Adrenal gland (tissue), 12 donors: Measurements from ENCODE around the gene VEGFA. TPM values are rescaled to one million over a fixed set of nuclear protein-coding genes. Genes with fewer than 3 reads are reported as not detected.

Experiments
- DNase-seq, 7 donors: peaks; one replicate each; pipeline ENCODE4 v3.0.0-alpha.2; 2019 to 2020
- H3K27ac ChIP-seq, 5 donors: fragments of 200-600 bp; sonication (generic) in 4 of 5; 1 replicate in 3 of 5; 2 replicates in 2 of 5; pipeline versions ENCODE4 v1.5.1 to v1.8.0; 2016 to 2020; ENCODE audit warnings: mild to moderate bottlenecking in 1 of 5
- H3K27me3 ChIP-seq: fragments of 200-600 bp; 2 replicates; pipeline ENCODE4 v1.8.0; 2021
- H3K36me3 ChIP-seq, 2 donors: fragments of 200-600 bp; replicated peaks in 1 of 2; 1 replicate in 1 of 2; 2 replicates in 1 of 2; pipeline versions ENCODE4 v1.5.1 to v1.8.0; 2018 to 2022
- H3K4me1 ChIP-seq, 2 donors: fragments of 200-600 bp; replicated peaks in 1 of 2; 1 replicate in 1 of 2; 2 replicates in 1 of 2; pipeline versions ENCODE4 v1.5.1 to v1.8.0; 2018 to 2021
- H3K4me3 ChIP-seq, 4 donors: fragments of 200-600 bp; sonication (generic) in 3 of 4; one replicate each; pipeline ENCODE4 v1.5.1; 2016 to 2018
- H3K9me3 ChIP-seq, 3 donors: fragments of 200-600 bp; sonication (generic) in 1 of 3; replicated peaks in 1 of 3; 1 replicate in 2 of 3; 2 replicates in 1 of 3; pipeline versions ENCODE4 v1.5.1 to v1.8.0; 2016 to 2021
- CTCF ChIP-seq, 6 experiments: fragments of 450-650 bp in 4 of 6; fragments of 200-600 bp in 2 of 6; sonication (generic) in 1 of 6; IDR thresholded peaks; 1 replicate in 5 of 6; 2 replicates in 1 of 6; pipeline versions ENCODE4 v1.5.1 to v1.8.0; 2016 to 2021; ENCODE audit warnings: antibody characterized with exemption in 6 of 6, mild to moderate bottlenecking in 2 of 6, moderate library complexity in 1 of 6
- POLR2A ChIP-seq, 2 donors: fragments of 450-650 bp; IDR thresholded peaks; one replicate each; pipeline ENCODE4 v1.6.1; 2017; ENCODE audit warnings: antibody characterized with exemption in 2 of 2, mild to moderate bottlenecking in 2 of 2, moderate library complexity in 1 of 2
- WGBS, 4 donors: extraction: QIAGEN DNeasy Blood & Tissue Kit in 2 of 4; methylation state at CpG; one replicate each; pipeline versions ENCODE4 v1.1.5 to v1.1.7; 2013 to 2017; 5-methylcytosine and 5-hydroxymethylcytosine counted together
- intact Hi-C, 2 donors: fragments of 100-400 bp; cut with DNase I; formaldehyde crosslinking; loops; one replicate each; pipeline versions ENCODE4 v1.14.1 to v1.15.0; 2022 to 2023
- polyA plus RNA-seq, 3 donors: library from polyadenylated mRNA; stranded (reverse); fragments of 200-250 nt in 2 of 3; fragments of 350-450 nt in 1 of 3; fragmentation: Illumina TruSeq in 1 of 3; extraction: RNeasy Lipid Tissue Mini Kit (QIAGEN cat#74804) in 1 of 3; gene quantifications; one replicate each; pipeline ENCODE4 v1.2.3, GENCODE V29; 2013 to 2014
- total RNA-seq, 9 donors: library from RNA; depleted of rRNA in 4 of 9; stranded (reverse); fragments of >200 nt in 4 of 9; fragments of 120-200 nt in 1 of 9; fragmentation: NEBNext Ultra II Directional in 1 of 9; extraction: Animal tissue kit (Norgen Biotek cat#: 25700) in 1 of 9; gene quantifications; one replicate each; pipeline versions ENCODE4 v1.1.0 to v1.2.4, GENCODE V29; 2013 to 2023
- donor health status: healthy with polysubstance abuse.
- donor health status: Bipolar disorder and iron deficiency.
- donor health status: DM: yes; HTN: yes; CAD: no.
- donor health status: DM: no; HTN: no; CAD: no.
- donor health status: DM: no; HTN: no; CAD: no.
- donor health status: DM: yes; HTN: yes; CAD: no.

VEGFA gene
- total and polyA plus RNA-seq, 12 donors, result 31.5 to 343 (median 101) TPM

- no peak for TF ChIP-seq POLR2A (IDR thresholded peaks at IDR 0.05)
- TF ChIP-seq CTCF (IDR thresholded peaks at IDR 0.05), result no peak
- intact Hi-C loops, result no loop called here
- H3K4me3 ChIP-seq, result no peak overlapping the region
- peak in 3 of 7 donors; percentile 46 to 65 (median 58) for DNase-seq
- no peaks in the 10 kb centered on the region for H3K27me3 ChIP-seq
- H3K4me1 ChIP-seq, result no peaks in the 10 kb centered on the region
- H3K27ac ChIP-seq, result peak overlapping the region in 2 of 5 donors; percentile 30 to 70
- H3K36me3 ChIP-seq, result peaks cover 0 to 9% of the 10 kb centered on the region in 2 donors
- no peaks in the 10 kb centered on the region for H3K9me3 ChIP-seq
- WGBS, 4 donors, result 21 to 33% (median 27%) methylated on average over 5 of the region's 5 CpGs
These were observed 20.0 kb downstream of the VEGFA start for GRCh38 chr6:43790031-43790430.

GRCh38 chr6:43791745-43792422, 21.9 kb downstream of the VEGFA start:
- no peak for DNase-seq
- Histone ChIP-seq H3K27me3 (no peaks in the 10 kb centered on the region), H3K27ac (no peak overlapping the region), H3K4me1 (peaks cover 4 to 8% of the 10 kb centered on the region in 2 donors), H3K9me3 (no peaks in the 10 kb centered on the region), H3K4me3 (no peak overlapping the region), H3K36me3 (no peaks in the 10 kb centered on the region)
- 78 to 87% (median 79%) methylated on average over 11 of the region's 11 CpGs for WGBS, 4 donors
- TF ChIP-seq CTCF (IDR thresholded peaks at IDR 0.05) (no peak), POLR2A (IDR thresholded peaks at IDR 0.05) (no peak)
- intact Hi-C loops, result no loop called here

GRCh38 chr6:43793154-43793874, 23.3 kb downstream of the VEGFA start:
- Histone ChIP-seq H3K4me3 (no peak overlapping the region), H3K9me3 (no peaks in the 10 kb centered on the region), H3K4me1 (peaks cover 6 to 11% of the 10 kb centered on the region in 2 donors), H3K27ac (no peak overlapping the region), H3K36me3 (no peaks in the 10 kb centered on the region), H3K27me3 (no peaks in the 10 kb centered on the region)
- no peak for DNase-seq
- intact Hi-C loops, result no loop called here
- TF ChIP-seq POLR2A (IDR thresholded peaks at IDR 0.05) (no peak), CTCF (IDR thresholded peaks at IDR 0.05) (no peak)
- WGBS, 4 donors, result 59 to 92% (median 77%) methylated on average over 2 to 5 of the region's 5 CpGs

GRCh38 chr6:43793875-43794242, 23.8 kb downstream of the VEGFA start:
- no peaks in the 10 kb centered on the region for H3K27me3 ChIP-seq
- H3K9me3 ChIP-seq, result no peaks in the 10 kb centered on the region
- no peak overlapping the region for H3K4me3 ChIP-seq
- intact Hi-C loops, result no loop called here
- 65 to 86% (median 80%) methylated on average over 4 to 9 of the region's 9 CpGs for WGBS, 4 donors
- DNase-seq, result no peak
- TF ChIP-seq POLR2A (IDR thresholded peaks at IDR 0.05) (no peak), CTCF (IDR thresholded peaks at IDR 0.05) (no peak)
- peaks cover 10 to 15% of the 10 kb centered on the region in 2 donors for H3K4me1 ChIP-seq
- H3K27ac ChIP-seq, result no peak overlapping the region
- no peaks in the 10 kb centered on the region for H3K36me3 ChIP-seq
